HEK293 (cell line): ENCODE results near the gene GJC2.
A peak's percentile ranks its signal among the peaks of the same experiment; 100 is the strongest.

Source experiments
- CTCF ChIA-PET: fragments of 350-600 bp; formaldehyde crosslinking; extraction: SDS; loops from one replicate; lab custom pipeline; 2021; ENCODE audit warnings: antibody characterized with exemption; lab: Yijun Ruan, JAX
- POLR2A ChIA-PET: fragments of 300-600 bp; formaldehyde crosslinking; extraction: SDS; loops from one replicate; lab custom pipeline; 2020; ENCODE audit warnings: antibody characterized with exemption, inconsistent platforms; lab: Yijun Ruan, JAX
- H3K27ac ChIP-seq: fragments of 200-500 bp; sonication (Bioruptor generic); 2 replicates; pipeline ENCODE4 v1.5.1; 2014; ENCODE audit warnings: low read depth, low read length, control low read depth, inconsistent platforms; ENCODE audit errors: extremely low read depth
- H3K36me3 ChIP-seq, 2 experiments: fragments of 200-500 bp in 1 of 2; sonication (Bioruptor generic) in 1 of 2; 1 replicate in 1 of 2; 2 replicates in 1 of 2; pipeline ENCODE4 v1.5.1; 2014 to 2017; ENCODE audit warnings: inconsistent platforms in 2 of 2, low read length in 2 of 2; ENCODE audit not compliant: control insufficient read depth in 2 of 2, insufficient read depth in 1 of 2
- H3K4me1 ChIP-seq: fragments of 200-500 bp; sonication (Bioruptor generic); 2 replicates; pipeline ENCODE4 v1.5.1; 2014; ENCODE audit warnings: mild to moderate bottlenecking, low read length, inconsistent platforms; ENCODE audit not compliant: control insufficient read depth, insufficient read depth
- H3K4me3 ChIP-seq: 2 replicates; pipeline ENCODE4 v1.5.1; 2011; ENCODE audit warnings: low read depth, mild to moderate bottlenecking, control low read depth, low read length, moderate library complexity
- H3K9me3 ChIP-seq: fragments of 200-500 bp; sonication (Bioruptor generic); 2 replicates; pipeline ENCODE4 v1.5.1; 2014; ENCODE audit warnings: low read depth, low read length, inconsistent platforms; ENCODE audit not compliant: control insufficient read depth, insufficient read depth
- BCL11B ChIP-seq: fragments of 450-650 bp; formaldehyde crosslinking; IDR thresholded peaks from 2 replicates; pipeline ENCODE4 v1.5.1; 2016; ENCODE audit warnings: low read depth, missing biosample characterization, missing genetic modification characterization
- KLF16 ChIP-seq: fragments of 450-650 bp; formaldehyde crosslinking; IDR thresholded peaks from 2 replicates; pipeline ENCODE4 v1.5.1; 2017; ENCODE audit warnings: missing biosample characterization, missing genetic modification characterization
- RBAK ChIP-seq: fragments of 450-650 bp; formaldehyde crosslinking; IDR thresholded peaks from 2 replicates; pipeline ENCODE4 v1.5.1; 2016; ENCODE audit warnings: missing biosample characterization, missing genetic modification characterization
- REPIN1 ChIP-seq: fragments of 450-650 bp; formaldehyde crosslinking; IDR thresholded peaks from 2 replicates; pipeline ENCODE4 v1.5.1; 2017; ENCODE audit warnings: missing biosample characterization, missing genetic modification characterization, low read depth
- SCRT1 ChIP-seq: fragments of 450-650 bp; formaldehyde crosslinking; IDR thresholded peaks from 2 replicates; pipeline ENCODE4 v1.5.1; 2016; ENCODE audit warnings: missing biosample characterization, missing genetic modification characterization, borderline replicate concordance
- TCF7L2 ChIP-seq: IDR thresholded peaks from 2 replicates; pipeline ENCODE4 v1.6.1; 2011; ENCODE audit warnings: low read depth, mild to moderate bottlenecking, inconsistent platforms, low read length, moderate library complexity, borderline replicate concordance
- ZBTB17 ChIP-seq: fragments of 450-650 bp; formaldehyde crosslinking; IDR thresholded peaks from 2 replicates; pipeline ENCODE4 v1.5.1; 2016; ENCODE audit warnings: missing biosample characterization, missing genetic modification characterization
- ZFHX2 ChIP-seq: fragments of 450-650 bp; formaldehyde crosslinking; conservative IDR thresholded peaks from 2 replicates; pipeline ENCODE4 v1.5.1; 2016; ENCODE audit warnings: missing biosample characterization, missing genetic modification characterization
- ZNF114 ChIP-seq: fragments of 450-650 bp; formaldehyde crosslinking; IDR thresholded peaks from 2 replicates; pipeline ENCODE4 v1.5.0; 2017; ENCODE audit warnings: missing biosample characterization, missing genetic modification characterization
- ZNF132 ChIP-seq: fragments of 450-650 bp; formaldehyde crosslinking; IDR thresholded peaks from 2 replicates; pipeline ENCODE4 v1.5.1; 2017; ENCODE audit warnings: missing biosample characterization, missing genetic modification characterization, borderline replicate concordance
- ZNF138 ChIP-seq: fragments of 450-650 bp; formaldehyde crosslinking; IDR thresholded peaks from 2 replicates; pipeline ENCODE4 v1.5.1; 2016; ENCODE audit warnings: missing biosample characterization, missing genetic modification characterization, borderline replicate concordance
- ZNF140 ChIP-seq: fragments of 450-650 bp; formaldehyde crosslinking; IDR thresholded peaks from 2 replicates; pipeline ENCODE4 v1.5.1; 2016; ENCODE audit warnings: missing biosample characterization, missing genetic modification characterization
- ZNF2 ChIP-seq: fragments of 450-650 bp; formaldehyde crosslinking; IDR thresholded peaks from 2 replicates; pipeline ENCODE4 v1.5.1; 2016; ENCODE audit warnings: missing biosample characterization, missing genetic modification characterization
- ZNF214 ChIP-seq: fragments of 450-650 bp; formaldehyde crosslinking; IDR thresholded peaks from 2 replicates; pipeline ENCODE4 v1.5.1; 2017; ENCODE audit warnings: missing biosample characterization, mild to moderate bottlenecking, missing genetic modification characterization, borderline replicate concordance
- ZNF223 ChIP-seq: fragments of 450-650 bp; formaldehyde crosslinking; IDR thresholded peaks from 2 replicates; pipeline ENCODE4 v1.5.1; 2016; ENCODE audit warnings: missing biosample characterization, missing genetic modification characterization
- ZNF266 ChIP-seq: fragments of 450-650 bp; formaldehyde crosslinking; IDR thresholded peaks from 2 replicates; pipeline ENCODE4 v1.5.1; 2016; ENCODE audit warnings: missing biosample characterization, missing genetic modification characterization, low read depth
- ZNF404 ChIP-seq: fragments of 450-650 bp; formaldehyde crosslinking; IDR thresholded peaks from 2 replicates; pipeline ENCODE4 v1.5.1; 2017; ENCODE audit warnings: missing biosample characterization, missing genetic modification characterization
- ZNF416 ChIP-seq: fragments of 450-650 bp; formaldehyde crosslinking; IDR thresholded peaks from 2 replicates; pipeline ENCODE4 v1.5.1; 2016; ENCODE audit warnings: missing biosample characterization, missing genetic modification characterization
- ZNF473 ChIP-seq: fragments of 450-650 bp; formaldehyde crosslinking; IDR thresholded peaks from 2 replicates; pipeline ENCODE4 v1.5.1; 2017; ENCODE audit warnings: missing biosample characterization, missing genetic modification characterization
- ZNF501 ChIP-seq: fragments of 450-650 bp; formaldehyde crosslinking; IDR thresholded peaks from 2 replicates; pipeline ENCODE4 v1.5.1; 2016; ENCODE audit warnings: missing biosample characterization, missing genetic modification characterization
- ZNF629 ChIP-seq: fragments of 450-650 bp; formaldehyde crosslinking; IDR thresholded peaks from 2 replicates; pipeline ENCODE4 v1.5.1; 2017; ENCODE audit warnings: missing biosample characterization, missing genetic modification characterization
- ZNF660 ChIP-seq: fragments of 450-650 bp; IDR thresholded peaks from 2 replicates; pipeline ENCODE4 v1.5.1; 2018; ENCODE audit warnings: missing biosample characterization, mild to moderate bottlenecking, missing genetic modification characterization
- ZNF670 ChIP-seq: fragments of 450-650 bp; formaldehyde crosslinking; IDR thresholded peaks from 2 replicates; pipeline ENCODE4 v1.5.1; 2016; ENCODE audit warnings: missing biosample characterization, missing genetic modification characterization, low read depth
- ZNF707 ChIP-seq: fragments of 450-650 bp; formaldehyde crosslinking; IDR thresholded peaks from 2 replicates; pipeline ENCODE4 v1.5.1; 2016; ENCODE audit warnings: missing biosample characterization, missing genetic modification characterization
- ZNF747 ChIP-seq: fragments of 450-650 bp; formaldehyde crosslinking; IDR thresholded peaks from 2 replicates; pipeline ENCODE4 v1.5.1; 2016; ENCODE audit warnings: missing biosample characterization, missing genetic modification characterization
- ZNF791 ChIP-seq: fragments of 450-650 bp; formaldehyde crosslinking; IDR thresholded peaks from 2 replicates; pipeline ENCODE4 v1.5.1; 2016; ENCODE audit warnings: missing biosample characterization, missing genetic modification characterization
- TF ChIP-seq, protein P1 (sequence below): fragments of 450-650 bp; formaldehyde crosslinking; IDR thresholded peaks from 2 replicates; pipeline ENCODE4 v1.5.1; 2016; ENCODE audit warnings: missing biosample characterization, missing genetic modification characterization
- TF ChIP-seq, protein P2 (sequence below): fragments of 450-650 bp; formaldehyde crosslinking; IDR thresholded peaks from 2 replicates; pipeline ENCODE4 v1.5.1; 2017; ENCODE audit warnings: missing biosample characterization, missing genetic modification characterization
- TF ChIP-seq, protein P3 (sequence below): fragments of 450-650 bp; IDR thresholded peaks from 2 replicates; pipeline ENCODE4 v1.5.1; 2018; ENCODE audit warnings: missing biosample characterization, missing genetic modification characterization
- TF ChIP-seq, protein P4 (sequence below): fragments of 450-650 bp; formaldehyde crosslinking; IDR thresholded peaks from 2 replicates; pipeline ENCODE4 v1.5.0; 2017; ENCODE audit warnings: missing biosample characterization, missing genetic modification characterization, borderline replicate concordance

Gene GJC2

DNA sequence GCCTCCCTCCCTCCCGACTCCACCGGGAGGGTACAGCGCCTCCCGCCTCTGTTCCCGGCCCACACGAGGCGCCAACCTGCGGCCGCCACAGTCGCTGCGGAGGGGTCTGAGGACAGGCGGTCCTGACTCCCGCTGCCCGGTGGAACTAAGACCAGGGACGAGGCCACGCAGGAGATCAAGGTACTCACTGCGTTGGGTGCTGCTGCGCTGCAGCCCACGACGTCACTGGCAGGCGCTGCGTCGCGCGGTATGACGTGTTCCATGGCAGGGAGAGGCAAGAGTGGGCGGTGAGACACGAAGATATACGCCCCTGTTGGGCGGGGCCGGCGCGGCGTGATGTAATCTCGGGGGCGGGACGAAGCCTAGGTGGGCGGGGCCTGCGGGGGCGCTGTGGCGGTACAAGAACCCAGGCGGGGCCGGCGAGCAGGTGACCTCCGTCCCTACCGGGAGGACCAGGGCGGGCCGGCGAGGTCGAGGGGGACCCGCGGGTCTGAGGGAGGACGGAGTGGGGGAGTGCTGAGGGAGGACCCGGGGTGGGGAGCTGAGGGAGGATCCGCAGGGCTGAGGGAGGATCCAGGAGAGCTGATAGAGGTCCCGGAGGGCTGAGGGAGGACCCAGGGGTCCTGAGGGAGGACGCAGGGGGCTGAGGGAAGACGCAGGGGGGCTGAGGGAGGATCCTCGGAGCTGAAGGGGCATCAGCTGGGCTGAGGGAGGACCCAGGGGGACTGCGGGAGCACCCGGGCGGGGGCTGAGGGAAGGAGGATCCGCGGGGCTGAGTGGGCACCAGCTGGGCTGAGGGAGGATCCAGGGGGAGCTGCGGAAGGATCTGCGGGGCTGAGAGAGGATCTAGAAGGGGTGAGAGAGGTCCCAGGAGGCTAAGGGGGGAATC is 40.4 kb upstream of the GJC2 start, which contains the start of gene MRPL55 (continued):
- TF ChIP-seq, protein P1, sequence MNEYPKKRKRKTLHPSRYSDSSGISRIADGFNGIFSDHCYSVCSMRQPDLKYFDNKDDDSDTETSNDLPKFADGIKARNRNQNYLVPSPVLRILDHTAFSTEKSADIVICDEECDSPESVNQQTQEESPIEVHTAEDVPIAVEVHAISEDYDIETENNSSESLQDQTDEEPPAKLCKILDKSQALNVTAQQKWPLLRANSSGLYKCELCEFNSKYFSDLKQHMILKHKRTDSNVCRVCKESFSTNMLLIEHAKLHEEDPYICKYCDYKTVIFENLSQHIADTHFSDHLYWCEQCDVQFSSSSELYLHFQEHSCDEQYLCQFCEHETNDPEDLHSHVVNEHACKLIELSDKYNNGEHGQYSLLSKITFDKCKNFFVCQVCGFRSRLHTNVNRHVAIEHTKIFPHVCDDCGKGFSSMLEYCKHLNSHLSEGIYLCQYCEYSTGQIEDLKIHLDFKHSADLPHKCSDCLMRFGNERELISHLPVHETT (tag by site-specific recombination), result peak; percentile 88
- TF ChIP-seq BCL11B (peak; percentile 96), ZNF214 (tag by site-specific recombination) (no peak)

DNA sequence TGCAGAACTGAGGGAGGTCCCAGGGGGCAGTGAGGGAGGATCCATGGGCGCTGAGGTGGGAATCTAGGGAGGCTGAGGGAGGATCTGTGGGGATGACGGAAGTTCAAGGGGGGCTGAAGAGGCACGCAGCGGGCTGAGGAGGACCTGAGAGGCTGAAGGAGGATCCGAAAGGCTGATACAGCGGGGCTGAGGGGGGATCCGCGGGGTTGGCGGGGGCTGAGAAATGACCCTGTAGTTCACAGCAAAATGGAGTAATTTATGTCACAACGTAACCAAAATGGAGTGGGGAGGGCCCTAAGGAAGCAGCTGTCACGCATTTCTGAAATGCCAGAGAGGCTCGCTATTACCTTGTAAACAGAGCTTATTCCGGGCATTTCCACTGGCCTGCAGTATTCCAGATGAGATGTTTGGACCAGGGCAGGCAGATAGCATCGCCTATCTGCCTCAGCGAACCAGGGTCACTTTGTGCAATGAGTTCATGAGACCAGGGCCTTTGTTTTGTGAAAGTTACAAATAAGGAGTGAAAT is 39.7 kb upstream of the GJC2 start:
- H3K4me1 ChIP-seq, result 0 out of 2 replicates have a peak, but pooled peaks cover 3% of the 10 kb centered on the region
- peak overlapping the region; percentile 69; the same call in 1 of the 2 replicates for H3K27ac ChIP-seq
- ChIA-PET POLR2A (interaction anchor here (1.0 to 1.9 kb wide), 3 partner anchors 28 to 52 kb away, joined by 3 to 8 read pairs (median 5); partner anchors contain the start of gene ARF1), CTCF (interaction anchor here (0.7 to 9.9 kb wide), 5 partner anchors 8 to 111 kb away, joined by 3 to 57 read pairs (median 4); no protein-coding TSS in a partner anchor)
- H3K4me3 ChIP-seq, result peak overlapping the region; percentile 90
- peaks cover 6 to 30% of the 10 kb centered on the region in 2 experiments for H3K36me3 ChIP-seq
- H3K9me3 ChIP-seq, result no peaks in the 10 kb centered on the region
- TF ChIP-seq ZNF501 (tag by site-specific recombination), result no peak
- no peak for TF ChIP-seq ZNF404 (tag by site-specific recombination)
- TF ChIP-seq, protein P2, sequence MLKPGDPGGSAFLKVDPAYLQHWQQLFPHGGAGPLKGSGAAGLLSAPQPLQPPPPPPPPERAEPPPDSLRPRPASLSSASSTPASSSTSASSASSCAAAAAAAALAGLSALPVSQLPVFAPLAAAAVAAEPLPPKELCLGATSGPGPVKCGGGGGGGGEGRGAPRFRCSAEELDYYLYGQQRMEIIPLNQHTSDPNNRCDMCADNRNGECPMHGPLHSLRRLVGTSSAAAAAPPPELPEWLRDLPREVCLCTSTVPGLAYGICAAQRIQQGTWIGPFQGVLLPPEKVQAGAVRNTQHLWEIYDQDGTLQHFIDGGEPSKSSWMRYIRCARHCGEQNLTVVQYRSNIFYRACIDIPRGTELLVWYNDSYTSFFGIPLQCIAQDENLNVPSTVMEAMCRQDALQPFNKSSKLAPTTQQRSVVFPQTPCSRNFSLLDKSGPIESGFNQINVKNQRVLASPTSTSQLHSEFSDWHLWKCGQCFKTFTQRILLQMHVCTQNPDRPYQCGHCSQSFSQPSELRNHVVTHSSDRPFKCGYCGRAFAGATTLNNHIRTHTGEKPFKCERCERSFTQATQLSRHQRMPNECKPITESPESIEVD (tag by site-specific recombination), result no peak
- TF ChIP-seq ZNF138 (tag by site-specific recombination), result no peak
- no peak for TF ChIP-seq ZNF660 (tag by site-specific recombination)
- TF ChIP-seq ZNF629 (tag by site-specific recombination), result no peak
- TF ChIP-seq ZNF223, result no peak
- TF ChIP-seq ZNF747 (tag by site-specific recombination), result no peak
- TF ChIP-seq TCF7L2, result no peak
- TF ChIP-seq, protein P3, sequence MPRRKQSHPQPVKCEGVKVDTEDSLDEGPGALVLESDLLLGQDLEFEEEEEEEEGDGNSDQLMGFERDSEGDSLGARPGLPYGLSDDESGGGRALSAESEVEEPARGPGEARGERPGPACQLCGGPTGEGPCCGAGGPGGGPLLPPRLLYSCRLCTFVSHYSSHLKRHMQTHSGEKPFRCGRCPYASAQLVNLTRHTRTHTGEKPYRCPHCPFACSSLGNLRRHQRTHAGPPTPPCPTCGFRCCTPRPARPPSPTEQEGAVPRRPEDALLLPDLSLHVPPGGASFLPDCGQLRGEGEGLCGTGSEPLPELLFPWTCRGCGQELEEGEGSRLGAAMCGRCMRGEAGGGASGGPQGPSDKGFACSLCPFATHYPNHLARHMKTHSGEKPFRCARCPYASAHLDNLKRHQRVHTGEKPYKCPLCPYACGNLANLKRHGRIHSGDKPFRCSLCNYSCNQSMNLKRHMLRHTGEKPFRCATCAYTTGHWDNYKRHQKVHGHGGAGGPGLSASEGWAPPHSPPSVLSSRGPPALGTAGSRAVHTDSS (tag by site-specific recombination), result no peak
- TF ChIP-seq ZNF707 (tag by site-specific recombination), result no peak
- 0 out of 2 replicates have a peak, but pooled peaks have one; percentile 6 for TF ChIP-seq ZNF791
- TF ChIP-seq ZNF2, result no peak
- TF ChIP-seq ZNF473 (tag by site-specific recombination), result no peak
- 0 out of 2 replicates have a peak, but pooled peaks have one; percentile 17 for TF ChIP-seq ZNF266 (tag by site-specific recombination)
- no peak for TF ChIP-seq SCRT1 (tag by site-specific recombination)
- no peak for TF ChIP-seq ZFHX2 (tag by site-specific recombination)
- TF ChIP-seq ZNF140 (tag by site-specific recombination), result no peak
- TF ChIP-seq RBAK (tag by site-specific recombination), result no peak
- no peak for TF ChIP-seq ZNF416 (tag by site-specific recombination)
- no peak for TF ChIP-seq ZNF114
- no peak for TF ChIP-seq KLF16 (tag by site-specific recombination)
- 0 out of 2 replicates have a peak, but pooled peaks have one; percentile 2 for TF ChIP-seq ZBTB17
- no peak for TF ChIP-seq REPIN1
- TF ChIP-seq, protein P4, sequence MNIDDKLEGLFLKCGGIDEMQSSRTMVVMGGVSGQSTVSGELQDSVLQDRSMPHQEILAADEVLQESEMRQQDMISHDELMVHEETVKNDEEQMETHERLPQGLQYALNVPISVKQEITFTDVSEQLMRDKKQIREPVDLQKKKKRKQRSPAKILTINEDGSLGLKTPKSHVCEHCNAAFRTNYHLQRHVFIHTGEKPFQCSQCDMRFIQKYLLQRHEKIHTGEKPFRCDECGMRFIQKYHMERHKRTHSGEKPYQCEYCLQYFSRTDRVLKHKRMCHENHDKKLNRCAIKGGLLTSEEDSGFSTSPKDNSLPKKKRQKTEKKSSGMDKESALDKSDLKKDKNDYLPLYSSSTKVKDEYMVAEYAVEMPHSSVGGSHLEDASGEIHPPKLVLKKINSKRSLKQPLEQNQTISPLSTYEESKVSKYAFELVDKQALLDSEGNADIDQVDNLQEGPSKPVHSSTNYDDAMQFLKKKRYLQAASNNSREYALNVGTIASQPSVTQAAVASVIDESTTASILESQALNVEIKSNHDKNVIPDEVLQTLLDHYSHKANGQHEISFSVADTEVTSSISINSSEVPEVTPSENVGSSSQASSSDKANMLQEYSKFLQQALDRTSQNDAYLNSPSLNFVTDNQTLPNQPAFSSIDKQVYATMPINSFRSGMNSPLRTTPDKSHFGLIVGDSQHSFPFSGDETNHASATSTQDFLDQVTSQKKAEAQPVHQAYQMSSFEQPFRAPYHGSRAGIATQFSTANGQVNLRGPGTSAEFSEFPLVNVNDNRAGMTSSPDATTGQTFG (tag by site-specific recombination), result no peak
- TF ChIP-seq ZNF132, result no peak
- no peak for TF ChIP-seq ZNF670 (tag by site-specific recombination)
